HUES64 (cell line): ENCODE data around the gene ZBTB45.
"Not testable (repeated sequence)": the region's sequence is repeated elsewhere in the genome, so short reads cannot be mapped to it uniquely, and the experiment has no call there.

Experiments
- H3K27ac ChIP-seq: 2 replicates; pipeline ENCODE4 v1.7.0; 2013; ENCODE audit warnings: low read depth, low read length, inconsistent platforms
- H3K27me3 ChIP-seq: 2 replicates; pipeline ENCODE4 v1.6.1; 2013; ENCODE audit warnings: mild to moderate bottlenecking, low read length; ENCODE audit not compliant: insufficient read depth
- H3K36me3 ChIP-seq: 2 replicates; pipeline ENCODE4 v1.6.1; 2013; ENCODE audit warnings: mild to moderate bottlenecking, low read length; ENCODE audit not compliant: insufficient read depth
- H3K4me1 ChIP-seq: 2 replicates; pipeline ENCODE4 v1.6.1; 2013; ENCODE audit warnings: mild to moderate bottlenecking, low read length, moderate library complexity; ENCODE audit not compliant: insufficient read depth
- H3K4me3 ChIP-seq: 2 replicates; pipeline ENCODE4 v1.5.1; 2013; ENCODE audit warnings: mild to moderate bottlenecking, low read length, moderate library complexity
- H3K9ac ChIP-seq: 2 replicates; pipeline ENCODE4 v1.6.1; 2013; ENCODE audit warnings: mild to moderate bottlenecking, low read depth, low read length
- H3K9me3 ChIP-seq: 2 replicates; pipeline ENCODE4 v1.6.1; 2013; ENCODE audit warnings: low read depth, low read length; ENCODE audit not compliant: insufficient read depth
- WGBS: fragments of 150-250, 120-280 bp; methylation state at CpG from one replicate; pipeline ENCODE4 v1.1.7; 2013; ENCODE audit warnings: missing lambda C conversion rate; 5-methylcytosine and 5-hydroxymethylcytosine counted together

Gene ZBTB45

GRCh38 chr19:58475714-58476497 is 43.7 kb downstream of the ZBTB45 start, which contains the start of gene ZNF446:
Gene ZNF446 (plus strand): TSS chr19:58476352. CDS start chr19:58477219, 867 bp downstream.
- Histone ChIP-seq H3K9me3 (no peaks in the 10 kb centered on the region), H3K27me3 (no peaks in the 10 kb centered on the region), H3K4me1 (no peaks in the 10 kb centered on the region), H3K36me3 (peaks cover 11% of the 10 kb centered on the region; the same call in 1 of the 2 replicates), H3K27ac (peak within 1 kb of the TSS; percentile 79), H3K4me3 (peak within 1 kb of the TSS; percentile 70), H3K9ac (peak within 1 kb of the TSS; percentile 67)
- under 1% methylated on average over 64 of the region's 64 CpGs for WGBS

GRCh38 chr19:58474997-58475713 is 44.5 kb downstream of the ZBTB45 start:
- peak overlapping the region; percentile 70 for H3K4me3 ChIP-seq
- peak overlapping the region; percentile 67 for H3K9ac ChIP-seq
- no peaks in the 10 kb centered on the region for H3K27me3 ChIP-seq
- peaks cover 14% of the 10 kb centered on the region; the same call in 1 of the 2 replicates for H3K36me3 ChIP-seq
- H3K9me3 ChIP-seq, result no peaks in the 10 kb centered on the region
- 27% methylated on average over 27 of the region's 27 CpGs for WGBS
- H3K27ac ChIP-seq, result peak overlapping the region; percentile 79; the same call in 1 of the 2 replicates
- H3K4me1 ChIP-seq, result no peaks in the 10 kb centered on the region

GRCh38 chr19:58474291-58474996 is 45.2 kb downstream of the ZBTB45 start:
- H3K4me3 ChIP-seq, result no peak overlapping the region
- no peak overlapping the region for H3K27ac ChIP-seq
- no peaks in the 10 kb centered on the region for H3K9me3 ChIP-seq
- no peaks in the 10 kb centered on the region for H3K27me3 ChIP-seq
- H3K9ac ChIP-seq, result no peak overlapping the region
- H3K4me1 ChIP-seq, result no peaks in the 10 kb centered on the region
- WGBS, result 90% methylated on average over 11 of the region's 12 CpGs
- peaks cover 16% of the 10 kb centered on the region; the same call in 1 of the 2 replicates for H3K36me3 ChIP-seq

GRCh38 chr19:58473775-58474174 is 45.8 kb downstream of the ZBTB45 start:
- H3K36me3 ChIP-seq, result peaks cover 18% of the 10 kb centered on the region; the same call in 1 of the 2 replicates
- H3K27me3 ChIP-seq, result no peaks in the 10 kb centered on the region
- H3K4me1 ChIP-seq, result no peaks in the 10 kb centered on the region
- no peak overlapping the region for H3K4me3 ChIP-seq
- no peaks in the 10 kb centered on the region for H3K9me3 ChIP-seq
- H3K27ac ChIP-seq, result no peak overlapping the region
- no peak overlapping the region for H3K9ac ChIP-seq

GRCh38 chr19:58471736-58472135 is 47.9 kb downstream of the ZBTB45 start:
- Histone ChIP-seq H3K36me3 (peaks cover 18% of the 10 kb centered on the region; the same call in 1 of the 2 replicates), H3K9ac (no peak overlapping the region), H3K27me3 (no peaks in the 10 kb centered on the region), H3K4me3 (no peak overlapping the region), H3K9me3 (no peaks in the 10 kb centered on the region), H3K27ac (no peak overlapping the region), H3K4me1 (no peaks in the 10 kb centered on the region)
- 96% methylated on average over 39 of the region's 39 CpGs for WGBS

GRCh38 chr19:58470837-58471543 is 48.6 kb downstream of the ZBTB45 start:
- not testable (repeated sequence) for H3K4me1 ChIP-seq, H3K27me3 ChIP-seq, H3K9ac ChIP-seq, H3K9me3 ChIP-seq, H3K4me3 ChIP-seq, H3K27ac ChIP-seq
- WGBS, result 96% methylated on average over 18 of the region's 53 CpGs
- H3K36me3 ChIP-seq, result peaks cover 18% of the 10 kb centered on the region; the same call in 1 of the 2 replicates

- peaks cover 18% of the 10 kb centered on the region; the same call in 1 of the 2 replicates for H3K36me3 ChIP-seq
- no peak overlapping the region; the same call in 1 of the 2 replicates for H3K9ac ChIP-seq
- H3K27ac ChIP-seq, result no peak overlapping the region
- H3K4me3 ChIP-seq, result no peak overlapping the region
- WGBS, result 93% methylated on average over 17 of the region's 17 CpGs
- H3K4me1 ChIP-seq, result no peaks in the 10 kb centered on the region
- H3K27me3 ChIP-seq, result peaks cover 14% of the 10 kb centered on the region
- H3K9me3 ChIP-seq, result no peaks in the 10 kb centered on the region
These were observed 50.2 kb downstream of the ZBTB45 start for GRCh38 chr19:58469241-58470013.

- Histone ChIP-seq H3K27me3 (peaks cover 14% of the 10 kb centered on the region), H3K4me3 (peak overlapping the region; percentile 12; the same call in 1 of the 2 replicates)
These were observed 51.3 kb downstream of the ZBTB45 start for GRCh38 chr19:58468216-58468839.

GRCh38 chr19:58466760-58467589 is 52.6 kb downstream of the ZBTB45 start, which contains the start of gene ZNF324:
Gene ZNF324 (plus strand): TSS chr19:58467080. CDS start chr19:58469186, 2,106 bp downstream.
- H3K9me3 ChIP-seq, result no peaks in the 10 kb centered on the region
- H3K27ac ChIP-seq, result peak within 1 kb of the TSS; percentile 18; the same call in 1 of the 2 replicates
- H3K27me3 ChIP-seq, result peaks cover 14% of the 10 kb centered on the region
- H3K4me1 ChIP-seq, result no peaks in the 10 kb centered on the region
- peak within 1 kb of the TSS; percentile 79 for H3K4me3 ChIP-seq
- peaks cover 10% of the 10 kb centered on the region; the same call in 1 of the 2 replicates for H3K36me3 ChIP-seq
- H3K9ac ChIP-seq, result peak within 1 kb of the TSS; percentile 46
- WGBS, result under 1% methylated on average over 92 of the region's 92 CpGs

More at GRCh38 chr19:58468216-58468839, 51.3 kb downstream of the ZBTB45 start:
- Histone ChIP-seq H3K9me3 (no peaks in the 10 kb centered on the region), H3K27ac (no peak overlapping the region), H3K9ac (no peak overlapping the region), H3K36me3 (peaks cover 18% of the 10 kb centered on the region; the same call in 1 of the 2 replicates), H3K4me1 (no peaks in the 10 kb centered on the region)
- WGBS, result 67% methylated on average over 5 of the region's 5 CpGs
